ENCODE results near the gene LTBP1.

- TF ChIP-seq POLR2A (IDR thresholded peaks at IDR 0.05), result no peak
- TF ChIP-seq CTCF (IDR thresholded peaks at IDR 0.05), result no peak
Observed at GRCh38 chr2:33015421-33016142, 68.8 kb downstream of the LTBP1 start.
